Measurements from ENCODE around the gene RHAG.

Gene RHAG

DNA sequence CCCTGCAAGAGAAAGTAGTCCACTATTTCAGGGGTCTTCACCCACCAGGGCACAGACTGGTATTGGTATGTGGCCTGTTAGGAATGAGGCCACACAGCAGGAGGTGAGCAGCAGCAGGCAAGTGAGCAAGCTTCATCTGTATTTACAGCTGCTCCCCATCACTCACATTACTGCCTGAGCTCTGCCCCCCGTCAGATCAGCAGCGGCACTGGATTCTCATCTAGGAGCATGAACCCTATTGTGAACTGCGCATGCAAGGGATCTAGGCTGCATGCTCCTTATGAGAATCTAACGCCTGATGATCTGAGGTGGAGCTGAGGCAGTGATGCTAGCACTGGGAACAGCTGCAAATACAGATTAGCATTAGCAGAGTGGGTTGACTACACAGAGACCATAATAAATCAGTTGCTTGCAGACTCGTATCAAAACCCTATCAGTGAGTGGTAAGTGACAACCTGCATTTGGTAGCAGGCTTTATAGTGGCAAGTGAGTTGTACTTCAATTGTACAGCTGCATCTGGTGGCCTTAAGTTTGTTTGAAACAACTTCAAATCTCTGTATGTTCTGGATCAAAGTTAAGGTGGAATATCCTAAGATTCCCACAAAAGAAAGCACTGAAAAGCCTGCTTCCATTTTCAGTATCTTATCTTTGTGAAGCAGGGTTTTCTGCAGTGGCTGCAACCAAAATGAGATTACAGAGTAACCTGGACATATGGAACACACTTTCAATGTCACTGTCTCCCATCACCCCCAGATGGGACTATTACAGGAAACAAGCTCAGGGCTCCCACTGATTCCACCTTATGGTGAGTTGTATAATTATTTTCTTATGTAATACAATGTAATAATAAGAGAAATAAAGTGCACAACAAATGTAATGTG, 73.4 kb downstream of the RHAG start:
- DNase-seq: no peak

DNA sequence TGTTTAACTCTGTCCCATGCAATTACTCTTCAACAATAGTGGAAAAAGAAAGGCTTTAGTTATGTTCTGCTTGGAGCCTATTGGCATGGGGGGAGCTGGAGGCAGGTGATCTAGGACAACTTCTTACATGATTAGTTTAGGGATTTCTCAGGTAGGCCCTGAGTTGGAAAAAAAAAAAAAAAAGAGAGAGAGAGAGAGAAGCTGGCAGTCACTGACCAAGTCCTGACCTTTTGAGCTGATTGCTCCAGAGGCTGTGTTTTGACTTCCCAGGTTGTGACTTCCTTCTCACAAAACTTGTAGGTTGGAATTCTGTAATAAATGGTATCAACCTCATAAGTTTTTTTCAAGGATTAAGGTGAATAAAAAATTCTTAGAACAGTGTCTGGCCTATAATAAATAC, 78.4 kb downstream of the RHAG start:
- no peak for DNase-seq

DNA sequence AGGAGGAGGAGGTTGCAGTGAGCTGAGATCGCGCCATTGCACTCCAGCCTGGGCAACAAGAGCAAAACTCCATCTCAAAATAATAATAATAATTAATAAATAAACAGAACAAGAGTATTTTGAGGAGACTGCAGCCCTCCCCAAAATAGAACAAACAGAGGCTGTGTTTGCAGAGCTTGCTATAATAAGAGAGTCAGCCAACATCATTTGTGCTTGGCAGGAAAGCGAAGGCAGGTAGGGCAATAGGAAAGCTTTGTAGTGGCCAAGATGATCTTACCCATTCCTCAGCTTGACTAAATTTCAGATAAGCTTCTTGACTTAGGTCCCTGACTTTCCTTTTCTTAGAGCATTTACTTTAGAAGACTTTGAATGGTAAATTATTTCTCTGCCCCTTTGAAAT, 79.5 kb downstream of the RHAG start:
- no peak for DNase-seq

DNA sequence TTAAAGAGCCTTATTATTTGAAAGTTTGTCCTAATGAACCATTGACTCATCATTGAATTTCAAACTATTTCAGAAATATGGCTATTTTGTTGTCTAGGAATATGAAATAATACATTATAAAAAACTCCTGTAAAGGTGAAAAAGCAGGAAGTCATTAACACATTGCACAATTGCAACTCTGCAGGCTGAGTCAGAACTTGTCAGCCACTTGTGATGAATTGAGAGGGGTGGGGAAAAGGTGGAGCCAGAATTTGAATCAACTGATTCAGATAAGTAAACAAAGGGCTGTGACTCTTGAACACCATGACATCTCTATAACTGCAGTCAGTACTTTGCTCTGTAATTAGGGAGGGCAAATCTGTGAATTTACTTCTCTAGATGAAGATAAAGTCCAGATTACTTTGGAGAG, 80.2 kb downstream of the RHAG start:
- DNase-seq: peak; percentile 45

DNA sequence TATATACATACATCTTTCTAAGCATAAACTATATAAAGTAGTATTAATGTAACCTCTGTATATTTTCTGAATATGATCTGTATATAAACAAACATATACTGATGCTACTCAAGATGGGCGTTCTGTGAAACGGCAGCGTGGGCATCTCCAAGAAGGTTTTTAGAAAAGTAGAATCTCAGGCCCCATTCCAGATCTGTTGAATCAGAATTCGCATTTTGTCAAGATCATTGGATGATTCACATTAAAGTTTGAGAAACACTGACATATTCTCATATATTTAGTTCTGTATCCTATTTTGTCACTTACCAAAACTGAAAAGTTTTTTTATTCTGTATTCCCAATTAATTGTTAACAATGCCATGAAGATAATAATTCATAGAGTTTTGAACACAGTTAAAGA, 80.7 kb downstream of the RHAG start:
- DNase-seq: no peak

All from activated CD4-positive, alpha-beta T cell treated with anti-CD3 and anti-CD28 coated beads, Interleukin-2, Interleukin-6, amounts not matched to agents 100 ng/mL and 50 ng/mL, durations not matched to agents 16 hours and 8 hours (primary cell).